Ovary (tissue), 3 donors: ENCODE results near the gene ANKRD50.

Experiments used
- POLR2A ChIP-seq: fragments of 450-650 bp; IDR thresholded peaks from one replicate; pipeline ENCODE4 v1.6.1; 2017; ENCODE audit warnings: antibody characterized with exemption, mild to moderate bottlenecking, moderate library complexity
- TF ChIP-seq, protein P1 (sequence below), 3 donors: fragments of 450-650 bp in 2 of 3; fragments of 200-600 bp in 1 of 3; IDR thresholded peaks; one replicate each; pipeline versions ENCODE4 v1.5.1 to v1.8.0; 2016 to 2022; ENCODE audit warnings: antibody characterized with exemption in 3 of 3, mild to moderate bottlenecking in 1 of 3
- donor health status: DM: no; HTN: no; CAD: no.

DNA sequence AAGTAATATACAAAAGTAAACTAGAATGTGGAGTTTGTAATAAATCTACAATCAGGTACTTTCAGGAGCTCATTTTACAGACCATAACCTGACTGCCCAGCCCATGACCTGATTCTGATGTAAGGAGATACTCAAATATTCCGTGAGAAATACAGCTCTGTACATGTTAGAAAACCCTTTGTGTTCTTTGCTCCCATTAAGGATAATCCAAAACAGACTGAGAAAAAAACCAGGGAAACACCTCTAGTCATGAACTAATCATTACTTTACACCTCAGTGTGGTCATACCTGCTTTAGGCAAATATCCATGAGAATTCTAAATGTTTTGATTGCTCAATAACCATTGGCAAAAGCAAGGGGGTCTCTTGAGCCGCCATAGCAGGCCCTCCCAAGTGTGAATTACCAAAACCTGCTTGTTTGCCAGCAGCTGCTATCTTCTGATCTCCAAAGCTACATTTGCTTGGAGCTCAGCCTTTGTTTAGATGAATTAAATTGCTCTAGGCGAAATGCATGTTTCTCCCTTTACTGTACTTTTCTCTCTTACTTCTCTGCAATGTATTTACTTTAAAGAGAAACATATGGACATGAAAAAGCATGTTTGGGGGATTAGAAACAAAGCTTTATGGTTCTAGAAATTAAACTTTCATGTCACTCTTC, 79.1 kb downstream of the ANKRD50 start:
- no peak for TF ChIP-seq POLR2A
- TF ChIP-seq, protein P1, sequence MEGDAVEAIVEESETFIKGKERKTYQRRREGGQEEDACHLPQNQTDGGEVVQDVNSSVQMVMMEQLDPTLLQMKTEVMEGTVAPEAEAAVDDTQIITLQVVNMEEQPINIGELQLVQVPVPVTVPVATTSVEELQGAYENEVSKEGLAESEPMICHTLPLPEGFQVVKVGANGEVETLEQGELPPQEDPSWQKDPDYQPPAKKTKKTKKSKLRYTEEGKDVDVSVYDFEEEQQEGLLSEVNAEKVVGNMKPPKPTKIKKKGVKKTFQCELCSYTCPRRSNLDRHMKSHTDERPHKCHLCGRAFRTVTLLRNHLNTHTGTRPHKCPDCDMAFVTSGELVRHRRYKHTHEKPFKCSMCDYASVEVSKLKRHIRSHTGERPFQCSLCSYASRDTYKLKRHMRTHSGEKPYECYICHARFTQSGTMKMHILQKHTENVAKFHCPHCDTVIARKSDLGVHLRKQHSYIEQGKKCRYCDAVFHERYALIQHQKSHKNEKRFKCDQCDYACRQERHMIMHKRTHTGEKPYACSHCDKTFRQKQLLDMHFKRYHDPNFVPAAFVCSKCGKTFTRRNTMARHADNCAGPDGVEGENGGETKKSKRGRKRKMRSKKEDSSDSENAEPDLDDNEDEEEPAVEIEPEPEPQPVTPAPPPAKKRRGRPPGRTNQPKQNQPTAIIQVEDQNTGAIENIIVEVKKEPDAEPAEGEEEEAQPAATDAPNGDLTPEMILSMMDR (IDR thresholded peaks at IDR 0.05), result no peak
